NT2/D1 (cell line): ENCODE measurements around the gene ZNF536.

Source experiments
- DNase-seq: peaks from one replicate; pipeline ENCODE4 v3.0.0-alpha.2; 2011; ENCODE audit warnings: low read depth, low spot score
- H3K27me3 ChIP-seq: 2 replicates; pipeline ENCODE4 v1.6.0; 2011; ENCODE audit warnings: mild to moderate bottlenecking; ENCODE audit not compliant: insufficient read length, insufficient read depth
- H3K36me3 ChIP-seq: 2 replicates; pipeline ENCODE4 v1.6.1; 2011; ENCODE audit warnings: mild to moderate bottlenecking, low read length, mixed read lengths; ENCODE audit not compliant: insufficient read depth, insufficient read length
- H3K4me1 ChIP-seq: 2 replicates; pipeline ENCODE4 v1.5.1; 2011; ENCODE audit not compliant: insufficient read depth, insufficient read length
- H3K4me3 ChIP-seq: 2 replicates; pipeline ENCODE4 v1.5.1; 2011; ENCODE audit warnings: low read depth; ENCODE audit not compliant: insufficient read length
- H3K9ac ChIP-seq: 2 replicates; pipeline ENCODE4 v1.6.0; 2011; ENCODE audit warnings: low read depth; ENCODE audit not compliant: insufficient read length
- H3K9me3 ChIP-seq: 2 replicates; pipeline ENCODE4 v1.5.1; 2011; ENCODE audit warnings: mild to moderate bottlenecking, low read length; ENCODE audit not compliant: insufficient read depth
- SUZ12 ChIP-seq: IDR thresholded peaks from 2 replicates; pipeline ENCODE4 v1.6.1; 2011; ENCODE audit not compliant: insufficient read length, insufficient read depth; ENCODE audit errors: extremely low read depth
- YY1 ChIP-seq: IDR thresholded peaks from 2 replicates; pipeline ENCODE4 v1.6.1; 2011; ENCODE audit not compliant: insufficient read length, insufficient read depth
- ZNF274 ChIP-seq: IDR thresholded peaks from 2 replicates; pipeline ENCODE4 v1.6.1; 2011; ENCODE audit warnings: mild to moderate bottlenecking, low read depth, low read length

The ZNF536 gene

DNA sequence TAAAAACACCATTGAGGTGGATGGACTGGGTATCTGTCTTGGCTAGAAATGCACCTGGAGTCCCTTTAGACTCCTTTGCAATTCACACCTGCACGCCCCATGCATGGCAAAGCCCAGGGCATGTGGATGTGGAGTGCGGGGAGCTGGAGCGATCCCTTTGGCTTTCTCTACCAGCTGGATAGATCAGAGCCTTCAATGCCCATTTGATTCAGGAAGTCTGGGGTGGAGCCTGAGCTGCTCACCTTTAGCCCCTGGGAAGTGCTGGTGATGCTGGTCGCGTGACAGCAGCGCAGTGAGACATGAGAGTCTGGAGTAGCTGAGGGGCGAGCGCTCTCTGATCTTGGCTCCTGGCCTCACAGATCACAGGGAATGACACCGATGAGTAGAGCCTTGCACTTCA, 4.8 kb upstream of the ZNF536 start:
- no peak overlapping the region for H3K4me3 ChIP-seq
- no peaks in the 10 kb centered on the region for H3K4me1 ChIP-seq
- no peak for DNase-seq
- peaks cover 7% of the 10 kb centered on the region for H3K27me3 ChIP-seq
- TF ChIP-seq YY1 (no peak), SUZ12 (no peak)
- H3K9ac ChIP-seq, result no peak overlapping the region
- H3K36me3 ChIP-seq, result no peaks in the 10 kb centered on the region
- H3K9me3 ChIP-seq, result no peaks in the 10 kb centered on the region

DNA sequence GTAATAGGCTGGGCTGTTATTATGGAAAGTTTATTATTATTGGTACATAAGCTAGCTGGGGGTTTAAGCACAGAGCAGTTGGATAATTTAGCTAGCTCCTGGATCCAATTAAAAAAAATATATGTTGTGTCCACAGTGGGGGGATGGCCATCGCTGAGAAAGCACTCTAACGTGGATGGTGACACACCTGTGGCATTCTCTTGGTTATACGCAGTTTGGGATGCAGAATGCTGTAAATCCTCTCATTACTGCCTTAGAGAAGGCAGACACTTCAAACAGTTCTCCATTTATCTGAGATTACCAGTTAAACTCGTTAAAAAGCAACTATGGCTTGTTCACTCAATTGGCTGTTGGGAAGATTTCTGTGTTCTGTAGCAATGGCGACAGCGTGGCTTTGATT, 2.4 kb upstream of the ZNF536 start:
- Histone ChIP-seq H3K9ac (no peak overlapping the region), H3K27me3 (peaks cover 18% of the 10 kb centered on the region), H3K36me3 (no peaks in the 10 kb centered on the region), H3K9me3 (no peaks in the 10 kb centered on the region), H3K4me3 (no peak overlapping the region), H3K4me1 (no peaks in the 10 kb centered on the region)
- DNase-seq, result no peak
- TF ChIP-seq YY1 (no peak), ZNF274 (no peak), SUZ12 (no peak)

DNA sequence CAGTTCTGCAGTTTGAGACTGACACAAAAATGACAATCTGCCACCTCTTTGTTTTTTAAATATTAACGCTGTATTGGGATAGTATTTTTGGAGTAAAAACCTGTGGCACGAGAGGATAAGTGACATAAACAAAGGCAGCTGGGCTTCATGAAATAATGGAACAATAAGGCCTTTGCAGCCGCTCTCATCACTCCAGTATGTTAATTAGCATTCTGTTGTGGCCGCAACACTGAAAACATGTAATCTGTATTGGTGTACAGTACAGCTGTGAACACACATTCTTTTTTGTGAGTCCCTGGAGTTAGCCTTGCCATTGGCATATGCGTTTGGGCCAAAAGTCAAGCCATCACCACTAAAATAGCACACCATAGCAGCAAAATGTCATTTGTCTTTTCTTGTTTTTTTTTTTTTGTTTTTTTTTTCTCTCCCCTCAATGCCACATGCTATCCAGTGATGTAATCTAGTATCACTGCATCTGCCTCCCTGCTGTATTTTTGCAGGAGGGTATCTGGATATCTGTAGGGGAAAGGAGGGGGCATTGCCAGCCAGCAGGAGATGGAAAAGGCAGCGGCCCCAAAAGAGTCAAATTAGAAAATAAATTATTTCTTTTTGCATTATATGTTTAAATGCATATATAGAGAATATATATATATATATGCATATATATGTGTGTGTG, 885 bp upstream of the ZNF536 start:
- TF ChIP-seq ZNF274, result no peak
- TF ChIP-seq YY1, result no peak

DNA sequence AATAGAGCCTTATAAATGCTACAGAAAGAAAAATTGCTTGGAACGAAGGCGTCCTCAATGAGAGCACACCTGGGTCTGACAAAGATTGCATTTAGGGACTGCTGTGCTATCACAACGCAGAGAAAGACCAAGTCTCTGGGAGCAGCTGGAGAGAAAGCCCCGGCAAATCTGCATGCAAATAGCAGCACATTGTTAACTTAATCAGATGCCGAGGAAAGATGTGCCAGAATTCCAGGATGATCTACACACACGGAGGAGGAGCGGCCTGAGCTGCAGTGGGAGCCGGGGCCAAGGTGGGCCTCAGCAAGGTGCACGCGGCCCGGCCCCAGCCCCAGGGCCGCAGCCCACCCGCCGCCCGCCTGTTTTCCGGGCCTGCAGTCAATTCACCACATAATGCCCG, 1.4 kb downstream of the ZNF536 start:
- peaks cover 4% of the 10 kb centered on the region for H3K4me1 ChIP-seq
- DNase-seq, result peak; percentile 68
- H3K9ac ChIP-seq, result no peak overlapping the region
- no peaks in the 10 kb centered on the region for H3K36me3 ChIP-seq
- no peaks in the 10 kb centered on the region for H3K9me3 ChIP-seq
- no peak overlapping the region for H3K4me3 ChIP-seq
- H3K27me3 ChIP-seq, result peaks cover 28% of the 10 kb centered on the region
- TF ChIP-seq YY1 (no peak), ZNF274 (no peak), SUZ12 (no peak)

More for the DNA sequence above, 885 bp upstream of the ZNF536 start:
- H3K27me3 ChIP-seq, result peaks cover 33% of the 10 kb centered on the region
- peaks cover 4% of the 10 kb centered on the region for H3K4me1 ChIP-seq
- DNase-seq, result no peak
- H3K4me3 ChIP-seq, result no peak overlapping the region
- no peaks in the 10 kb centered on the region for H3K36me3 ChIP-seq
- H3K9ac ChIP-seq, result no peak overlapping the region
- no peaks in the 10 kb centered on the region for H3K9me3 ChIP-seq

DNA sequence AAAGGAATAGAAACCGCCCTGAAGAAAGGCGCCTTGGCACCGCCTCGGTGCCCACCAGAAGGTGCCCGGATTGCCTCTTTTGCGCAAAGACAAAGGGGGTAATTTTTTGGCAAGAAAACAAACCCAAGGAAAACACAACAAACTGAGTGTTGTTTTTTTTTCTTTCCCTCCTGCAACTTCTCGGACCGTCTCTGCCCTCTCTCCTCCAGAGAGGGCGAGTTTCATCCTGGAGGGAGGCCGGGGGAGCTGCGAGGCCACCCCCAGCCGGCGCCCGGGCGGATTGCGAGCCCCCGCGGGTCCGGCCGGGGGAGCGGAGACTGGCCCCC, 2.3 kb downstream of the ZNF536 start:
- DNase-seq, result no peak
- Histone ChIP-seq H3K9ac (peak overlapping the region; percentile 33), H3K9me3 (no peaks in the 10 kb centered on the region), H3K4me1 (peaks cover 4% of the 10 kb centered on the region), H3K27me3 (peaks cover 28% of the 10 kb centered on the region), H3K36me3 (no peaks in the 10 kb centered on the region), H3K4me3 (peak overlapping the region; percentile 33)
- TF ChIP-seq YY1 (no peak), SUZ12 (no peak), ZNF274 (no peak)

DNA sequence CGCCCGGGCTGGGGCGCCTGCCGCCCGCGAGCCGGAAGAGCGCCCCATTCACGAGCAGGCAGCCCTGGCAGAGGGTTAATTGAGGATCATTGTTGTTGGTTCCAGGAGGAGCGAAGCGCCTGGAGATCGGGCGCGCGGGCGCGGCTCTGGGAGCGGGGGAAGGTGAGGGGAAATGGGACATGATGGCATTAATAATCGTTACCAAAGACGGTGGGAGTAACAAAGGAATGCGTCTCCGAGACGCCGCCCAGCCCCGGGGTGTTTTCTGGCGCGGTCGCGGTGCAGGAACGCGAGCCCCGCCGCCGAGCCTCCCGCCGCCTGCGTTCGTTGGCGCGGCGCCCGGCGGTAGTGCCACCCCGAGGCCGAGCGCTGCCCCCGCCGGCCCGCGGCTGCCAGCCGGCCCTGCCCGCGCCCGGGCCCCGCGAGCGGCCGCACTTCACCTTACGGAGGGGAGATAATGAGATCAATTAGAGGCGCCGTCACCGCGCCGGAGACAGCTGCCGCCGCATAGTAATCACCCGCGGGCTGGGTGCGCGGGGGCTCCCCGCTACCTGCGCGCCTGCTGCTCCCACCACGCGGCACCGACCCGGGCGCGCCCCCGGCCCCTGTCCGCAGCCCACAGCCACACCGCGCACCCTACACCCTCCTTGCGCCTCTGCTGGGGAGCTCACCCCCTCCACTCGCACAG, 2.8 kb downstream of the ZNF536 start:
- H3K4me3 ChIP-seq, result peak overlapping the region; percentile 33
- no peaks in the 10 kb centered on the region for H3K9me3 ChIP-seq
- TF ChIP-seq SUZ12, result no peak
- peaks cover 4% of the 10 kb centered on the region for H3K4me1 ChIP-seq
- H3K9ac ChIP-seq, result peak overlapping the region; percentile 33
- peaks cover 28% of the 10 kb centered on the region for H3K27me3 ChIP-seq
- H3K36me3 ChIP-seq, result no peaks in the 10 kb centered on the region
- no peak for DNase-seq

DNA sequence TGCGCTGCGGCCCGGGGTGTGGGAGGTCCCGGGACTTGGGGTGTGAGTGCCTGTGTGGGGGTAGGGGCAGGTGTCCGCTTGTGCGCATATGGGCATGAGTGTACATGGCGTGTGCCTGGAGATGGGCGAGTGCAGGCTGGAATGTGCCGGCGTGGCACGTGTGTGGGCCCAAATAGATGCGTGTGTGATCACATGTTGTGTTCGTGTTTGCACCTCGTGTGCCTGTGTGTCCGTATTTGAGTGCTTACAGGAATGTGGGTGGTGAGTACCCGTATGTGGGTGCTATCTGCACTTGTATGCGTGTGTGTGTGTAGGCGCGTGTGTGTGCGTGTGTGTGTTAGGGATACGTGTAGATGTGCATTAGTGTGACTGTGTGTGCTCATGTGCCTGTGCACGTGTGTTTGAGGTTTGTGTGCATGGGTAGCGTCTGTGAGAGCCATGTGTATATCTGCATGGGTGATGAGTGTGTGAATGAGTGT, 3.4 kb downstream of the ZNF536 start:
- no peak overlapping the region for H3K9ac ChIP-seq
- no peak for DNase-seq
- peaks cover 28% of the 10 kb centered on the region for H3K27me3 ChIP-seq
- peak overlapping the region; percentile 33 for H3K4me3 ChIP-seq
- TF ChIP-seq ZNF274, result no peak
- TF ChIP-seq SUZ12, result no peak
- no peak for TF ChIP-seq YY1
- no peaks in the 10 kb centered on the region for H3K9me3 ChIP-seq
- peaks cover 4% of the 10 kb centered on the region for H3K4me1 ChIP-seq
- no peaks in the 10 kb centered on the region for H3K36me3 ChIP-seq
